Mucosa of gallbladder (tissue), 1 donor: Measurements from ENCODE around the gene PLEKHM3. TPM values are rescaled to one million over a fixed set of nuclear protein-coding genes. Genes with fewer than 3 reads are reported as not detected.
"Not testable (repeated sequence)": the region's sequence is repeated elsewhere in the genome, so short reads cannot be mapped to it uniquely, and the experiment has no call there.

Experiments
- DNase-seq: peaks from one replicate; pipeline ENCODE4 v3.0.0-alpha.2; 2020; ENCODE audit warnings: low spot score
- total RNA-seq: library from RNA; stranded (reverse); gene quantifications from one replicate; pipeline ENCODE4 v1.2.1, GENCODE V29; 2021
- donor health status: DM: no; HTN: no; CAD: no.

The PLEKHM3 gene
- total RNA-seq, 1 donor from 2014 or later: 10.4 TPM

DNA sequence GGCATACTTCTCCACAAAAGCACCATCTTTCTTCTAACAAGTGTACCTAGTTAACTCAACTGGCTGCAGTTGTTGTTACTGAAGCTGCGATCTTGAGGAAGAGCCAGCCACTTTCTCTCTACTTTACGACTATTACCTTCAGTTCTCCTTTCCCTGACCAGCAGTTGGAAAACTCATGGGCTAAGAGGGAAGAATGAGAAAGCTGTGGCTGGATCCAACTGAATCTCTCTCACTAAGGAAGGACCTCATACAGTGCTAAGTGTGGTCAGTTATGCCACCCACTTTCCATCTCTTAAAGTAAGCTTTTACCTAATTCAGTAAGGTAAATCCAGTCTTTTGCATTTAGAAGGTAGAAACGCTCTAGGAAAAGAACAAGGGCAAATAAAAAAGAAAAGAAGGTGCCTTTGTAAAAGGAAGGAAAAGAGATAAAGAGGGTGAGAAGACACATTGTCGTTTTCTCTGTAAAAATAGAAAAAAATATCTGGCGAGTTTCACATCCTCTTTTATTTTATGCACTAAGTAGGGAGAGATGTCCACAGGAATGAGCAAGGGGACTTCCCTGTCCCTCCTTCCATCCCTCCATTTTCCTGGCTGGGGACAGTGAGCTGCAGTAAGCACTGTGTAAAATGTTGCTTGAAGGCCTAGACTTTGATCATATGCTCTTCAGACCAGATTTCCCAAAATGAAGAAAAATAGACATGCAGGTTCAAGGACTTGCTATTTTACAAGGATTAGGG, 73.4 kb downstream of the PLEKHM3 start:
- DNase-seq: no peak

DNA sequence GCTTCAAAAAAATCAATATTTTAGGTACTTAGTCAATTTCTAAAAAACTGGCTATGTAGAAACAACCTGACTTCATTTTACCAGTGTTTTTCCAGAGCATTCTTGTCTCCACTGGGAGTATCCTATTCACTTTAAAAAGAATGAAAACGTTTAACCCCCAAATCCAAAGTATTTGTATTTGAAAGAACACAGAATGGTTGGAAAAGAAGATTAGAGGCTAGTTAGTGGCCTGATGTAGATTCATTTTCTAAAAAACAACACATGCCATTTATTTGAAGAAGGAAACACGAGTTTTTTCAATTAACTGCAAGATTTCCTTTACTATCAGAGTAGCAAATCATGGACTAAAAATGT, 74.6 kb downstream of the PLEKHM3 start:
- no peak for DNase-seq

DNA sequence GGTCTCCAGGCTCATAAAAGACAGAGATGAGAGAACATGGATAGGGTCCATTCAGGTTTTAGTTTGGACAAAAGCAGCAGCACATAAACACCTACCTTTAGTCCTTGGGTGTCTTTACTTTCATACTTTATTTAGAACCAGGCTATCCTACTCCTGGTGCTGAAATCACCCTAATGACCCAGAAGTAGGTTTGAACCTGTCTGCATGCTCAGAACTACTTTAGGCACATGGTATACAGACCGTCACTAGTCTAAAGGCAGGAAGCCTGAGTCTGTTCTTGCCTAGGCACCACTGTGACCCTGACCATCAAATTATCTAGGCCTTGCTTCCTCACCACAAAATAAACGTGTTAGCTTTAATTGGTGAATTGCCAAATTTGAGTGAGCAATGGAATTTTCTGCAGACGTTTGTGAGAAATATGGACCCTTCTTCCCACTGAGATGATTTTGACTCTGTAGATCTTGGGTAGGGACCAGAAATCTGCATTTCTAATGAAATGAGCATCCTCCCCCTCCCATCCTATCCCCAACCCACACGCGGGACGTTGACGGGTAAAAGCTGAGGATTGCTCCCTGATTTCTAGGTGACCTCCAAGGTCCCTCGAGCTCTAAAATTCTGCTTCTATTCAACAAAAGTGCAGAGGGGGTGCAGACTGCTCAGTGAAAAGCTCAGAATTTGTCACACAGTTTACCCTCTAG, 75.1 kb downstream of the PLEKHM3 start:
- DNase-seq: no peak

DNA sequence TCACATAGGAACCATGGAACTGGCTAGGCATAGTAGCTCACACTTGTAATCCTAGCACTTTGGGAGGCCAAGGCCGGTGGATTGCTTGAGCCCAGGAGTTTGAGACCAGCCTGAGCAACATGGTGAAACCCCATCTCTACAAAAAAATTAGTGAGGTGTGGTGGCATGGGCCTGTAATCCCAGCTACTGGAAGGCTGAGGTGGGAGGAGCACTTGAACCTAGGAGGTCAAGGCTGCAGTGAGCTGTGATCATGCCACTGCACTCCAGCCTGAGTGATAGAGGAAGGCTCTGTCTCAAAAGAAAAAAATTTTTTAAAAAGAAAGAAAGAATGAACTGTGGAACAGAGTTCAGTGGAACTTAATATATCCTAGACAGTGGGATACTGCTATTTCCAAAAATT, 76.1 kb downstream of the PLEKHM3 start:
- DNase-seq: not testable (repeated sequence)

DNA sequence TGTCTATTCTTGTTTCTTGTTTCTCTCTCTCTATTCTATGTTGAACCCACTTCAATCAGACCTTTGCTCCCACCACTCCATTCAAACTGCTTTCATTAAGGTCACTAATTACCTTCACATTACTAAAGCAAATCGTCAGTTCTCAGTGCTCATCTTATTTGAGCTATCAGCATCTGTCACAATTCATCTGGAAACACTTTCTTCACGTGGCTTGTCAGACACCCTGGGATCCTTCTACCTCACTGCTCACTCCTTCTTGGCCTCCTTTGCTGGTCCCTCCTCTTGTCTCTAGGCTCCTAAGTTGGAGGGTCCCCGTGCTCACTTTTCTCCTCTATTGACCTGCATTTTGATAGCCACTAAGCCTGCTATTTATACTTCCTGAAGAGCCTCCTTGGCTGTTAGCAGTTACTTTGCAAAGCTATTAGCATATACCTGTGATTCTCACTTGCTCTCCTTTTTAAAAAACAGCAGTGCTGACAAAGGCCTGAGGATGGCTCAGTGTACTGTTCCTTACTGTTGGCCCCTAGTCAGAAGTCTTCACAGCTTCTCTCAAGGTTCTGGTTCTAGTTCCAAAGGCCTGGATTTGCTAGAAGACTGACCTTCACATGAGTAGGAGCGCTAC, 80.2 kb downstream of the PLEKHM3 start:
- DNase-seq: no peak

DNA sequence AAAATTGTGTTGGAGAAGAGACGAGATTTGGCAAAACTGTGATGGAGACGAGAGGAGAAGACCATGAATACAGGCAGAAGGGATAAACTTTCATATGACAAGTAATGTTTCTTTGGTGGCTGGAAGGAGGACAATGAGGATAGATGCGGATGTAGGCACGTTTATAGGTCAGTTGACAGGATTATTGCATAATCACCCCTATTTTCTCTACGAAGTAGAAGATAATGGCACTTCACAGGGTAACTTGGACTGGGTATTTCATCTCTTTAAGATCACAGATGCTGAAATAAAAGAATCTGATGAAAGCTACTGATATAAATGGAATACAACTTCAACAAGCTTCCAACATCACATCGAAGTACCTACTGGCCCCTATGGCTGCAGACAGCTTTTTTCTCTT, 81.0 kb downstream of the PLEKHM3 start:
- no peak for DNase-seq

DNA sequence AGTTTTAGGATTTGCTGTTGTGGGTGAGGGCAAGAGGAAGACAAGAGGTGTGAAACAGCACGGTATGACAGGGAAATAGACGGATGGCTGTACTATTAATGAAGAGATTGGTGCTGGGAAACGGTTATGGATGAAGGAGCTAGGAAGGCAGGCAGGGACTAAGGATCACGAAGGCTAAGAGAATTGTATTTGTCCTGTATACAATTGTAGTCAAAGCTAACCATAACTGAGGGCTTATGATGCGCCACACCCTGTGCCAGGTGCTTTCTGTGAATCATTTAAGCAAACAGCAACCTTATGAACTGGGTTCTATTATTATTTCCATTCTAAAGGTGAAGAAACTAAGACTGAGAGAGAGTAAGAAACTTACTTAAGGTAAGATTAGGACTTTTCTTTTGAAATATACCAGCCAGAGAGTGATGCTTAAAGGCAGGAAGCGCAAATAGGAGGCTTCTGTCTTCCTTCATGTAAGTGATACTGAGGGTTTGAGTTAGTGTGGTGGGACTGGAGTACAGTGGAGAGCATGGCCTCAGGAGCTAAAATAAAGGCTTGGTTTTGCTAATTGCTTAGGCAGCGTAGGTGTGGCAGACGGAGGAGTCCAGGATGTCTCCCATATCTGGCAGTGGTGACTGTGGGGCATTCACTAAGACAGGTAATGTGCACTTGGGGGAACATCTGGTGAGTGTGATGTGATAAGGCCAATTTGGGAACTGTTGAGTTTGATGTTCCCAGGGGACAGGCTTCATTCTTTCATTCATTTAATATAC, 85.8 kb downstream of the PLEKHM3 start:
- DNase-seq: peak; percentile 29

DNA sequence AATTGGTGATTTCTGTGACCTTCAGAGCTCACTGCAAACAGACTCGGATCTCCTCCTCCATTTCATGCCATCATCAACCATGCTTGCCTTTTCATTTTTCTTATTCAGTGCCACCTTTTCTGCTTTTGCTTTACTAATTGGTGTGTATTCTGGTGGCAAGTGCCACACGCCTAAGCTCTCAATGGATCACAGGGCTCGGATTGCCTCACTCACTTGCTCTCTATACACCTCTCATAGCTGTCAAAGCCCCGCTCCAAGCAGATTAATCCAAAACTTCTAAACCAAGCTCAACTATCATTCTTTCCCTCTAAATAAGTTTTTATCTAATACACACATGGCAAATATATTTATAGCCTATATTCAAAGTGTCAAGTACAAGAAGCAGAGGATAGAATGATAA, 86.4 kb downstream of the PLEKHM3 start:
- DNase-seq: no peak

DNA sequence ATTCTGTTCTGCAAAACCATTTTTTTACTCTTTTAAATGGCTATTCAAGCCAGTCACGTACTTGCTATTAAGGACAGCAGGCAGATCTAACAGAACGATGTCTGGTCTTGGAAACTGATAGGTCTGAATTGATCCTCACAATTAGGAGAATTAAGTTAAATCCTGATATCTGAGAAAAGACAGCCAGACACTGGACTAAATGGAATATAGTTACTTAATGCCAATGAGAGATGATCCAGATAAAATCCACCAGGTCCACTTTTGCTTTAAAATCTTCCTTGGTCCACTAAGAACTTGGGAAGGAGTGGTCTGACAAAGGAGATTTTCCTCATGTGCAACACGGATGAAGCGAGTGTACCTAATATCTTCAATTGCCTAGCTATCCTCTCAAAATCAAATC, 86.9 kb downstream of the PLEKHM3 start:
- DNase-seq: no peak

DNA sequence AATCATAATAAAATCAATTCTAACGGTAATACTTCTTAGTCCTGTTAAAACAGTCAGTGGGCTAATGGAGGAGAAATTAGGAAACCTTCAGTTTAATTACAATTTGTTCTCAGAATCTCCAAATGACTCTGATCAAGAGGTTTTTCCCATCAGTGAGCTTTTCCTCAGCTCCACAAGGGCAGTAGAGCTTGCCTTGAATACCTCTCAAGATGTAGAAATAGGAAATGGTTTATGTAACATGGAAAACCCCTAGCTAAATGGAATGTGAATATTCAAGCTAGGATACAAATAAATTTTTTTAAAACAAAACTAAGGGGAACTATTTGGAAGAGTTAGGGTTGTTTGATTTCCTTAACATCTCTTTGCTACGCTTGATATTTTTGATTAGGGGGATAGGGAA, 87.5 kb downstream of the PLEKHM3 start:
- DNase-seq: no peak

DNA sequence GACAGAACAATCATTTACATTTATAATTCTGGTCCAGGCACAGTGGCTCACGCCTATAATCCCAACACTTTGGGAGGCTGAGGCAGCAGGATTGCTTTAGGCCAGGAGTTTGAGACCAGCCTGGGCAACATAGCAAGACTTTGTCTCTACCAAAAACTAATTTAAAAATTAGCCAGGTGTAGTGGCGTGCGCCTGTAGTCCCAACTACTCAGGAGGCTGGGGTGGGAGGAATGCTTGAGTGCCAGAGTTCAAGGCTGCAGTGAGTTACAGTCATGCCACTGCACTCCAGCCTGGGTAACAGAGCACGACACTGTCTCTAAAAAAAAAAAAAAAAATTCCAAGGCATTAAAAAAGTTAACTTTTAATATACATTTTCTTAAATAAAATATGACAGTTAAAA, 88.1 kb downstream of the PLEKHM3 start:
- no peak for DNase-seq

DNA sequence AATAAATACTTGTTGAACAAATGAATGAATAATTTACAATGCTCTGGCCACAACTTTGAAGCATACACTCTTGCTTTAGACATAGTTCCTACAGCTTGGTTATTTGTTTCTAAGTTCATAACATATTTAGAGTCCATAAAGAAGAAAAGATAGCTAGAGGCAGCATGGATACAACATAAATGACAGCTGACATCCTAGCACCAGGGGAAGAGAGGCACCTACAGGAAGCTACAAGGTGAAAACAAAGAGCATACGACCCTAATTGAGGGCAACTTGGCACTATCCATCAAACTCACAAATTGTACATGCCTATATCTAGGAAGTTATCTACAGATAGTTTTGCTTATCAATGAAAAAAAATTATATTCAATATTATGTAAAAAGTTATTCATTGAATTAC, 88.9 kb downstream of the PLEKHM3 start:
- DNase-seq: no peak

DNA sequence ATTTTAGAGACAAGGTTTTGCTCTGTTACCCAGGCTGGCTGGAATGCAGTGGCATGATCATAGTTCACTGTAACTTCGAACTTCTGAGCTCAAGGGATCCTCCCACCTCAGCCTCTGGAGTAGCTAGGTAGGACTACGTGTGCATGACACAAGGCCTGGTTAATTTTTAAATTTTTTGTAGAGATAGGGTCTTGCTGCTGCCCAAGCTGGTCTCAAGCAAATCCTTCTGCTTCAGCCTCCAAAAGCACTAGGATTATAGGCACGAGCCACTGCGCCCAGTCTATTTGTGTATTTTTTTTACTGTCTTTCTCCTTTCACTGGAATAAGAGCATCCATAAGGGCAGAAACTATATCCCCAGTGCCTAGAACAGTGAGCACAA, 89.3 kb downstream of the PLEKHM3 start:
- no peak for DNase-seq

DNA sequence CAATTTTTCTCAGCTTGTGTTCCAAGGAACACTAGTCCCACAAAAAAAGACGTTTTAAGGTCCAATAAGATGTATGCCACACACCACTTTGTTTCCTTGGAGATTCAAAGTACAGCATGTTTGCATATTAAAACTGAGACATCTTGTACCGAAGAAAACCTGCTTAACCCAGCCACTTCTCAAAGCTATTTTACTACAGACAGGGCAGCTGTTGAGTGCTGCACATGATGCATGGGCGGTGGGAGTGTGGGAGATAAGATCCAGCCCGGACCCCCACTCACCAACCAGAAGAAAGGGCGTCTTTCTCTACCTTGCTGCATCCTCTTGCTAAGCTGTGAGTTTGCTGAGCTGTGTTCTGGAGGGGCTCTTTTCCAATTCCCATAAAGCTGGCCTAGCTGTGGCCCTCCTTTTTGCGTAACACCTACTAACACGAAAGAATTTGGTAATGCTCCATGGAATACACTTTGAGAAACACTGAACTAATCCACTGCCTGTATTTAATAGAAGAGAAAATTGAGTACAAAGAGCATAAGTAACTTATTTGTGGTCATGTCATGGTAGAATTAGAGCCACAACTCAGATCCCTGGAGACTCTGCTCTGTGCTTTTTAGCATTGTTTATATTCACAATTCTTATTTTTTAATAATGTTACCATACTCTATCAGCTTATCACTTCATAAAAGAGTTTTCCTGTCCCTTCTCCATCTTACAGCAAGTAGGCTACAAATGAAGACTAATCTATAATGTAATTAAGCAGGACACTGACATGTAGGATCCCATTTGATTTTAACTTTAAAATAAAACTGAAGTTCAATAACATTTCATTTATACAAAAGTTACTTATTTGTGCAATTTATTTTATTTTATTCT, 90.0 kb downstream of the PLEKHM3 start:
- no peak for DNase-seq

DNA sequence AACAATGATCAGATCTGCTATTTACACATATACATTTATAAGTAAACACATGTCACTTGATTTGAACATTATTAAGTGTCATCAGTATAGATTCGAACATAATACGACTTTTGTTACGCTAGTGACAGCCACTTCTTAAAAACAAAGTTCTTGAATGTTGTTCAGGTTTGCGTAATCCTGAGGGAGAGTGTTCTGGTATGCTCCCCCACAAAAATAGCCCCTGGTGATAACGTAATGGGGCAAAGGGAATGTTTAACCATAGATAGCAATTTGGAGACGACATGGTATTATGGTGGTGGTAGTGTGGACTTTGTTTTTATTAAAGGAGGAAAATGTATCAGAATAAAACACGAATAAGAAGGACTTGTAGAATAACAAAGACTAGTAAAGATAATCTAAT, 90.6 kb downstream of the PLEKHM3 start:
- no peak for DNase-seq

DNA sequence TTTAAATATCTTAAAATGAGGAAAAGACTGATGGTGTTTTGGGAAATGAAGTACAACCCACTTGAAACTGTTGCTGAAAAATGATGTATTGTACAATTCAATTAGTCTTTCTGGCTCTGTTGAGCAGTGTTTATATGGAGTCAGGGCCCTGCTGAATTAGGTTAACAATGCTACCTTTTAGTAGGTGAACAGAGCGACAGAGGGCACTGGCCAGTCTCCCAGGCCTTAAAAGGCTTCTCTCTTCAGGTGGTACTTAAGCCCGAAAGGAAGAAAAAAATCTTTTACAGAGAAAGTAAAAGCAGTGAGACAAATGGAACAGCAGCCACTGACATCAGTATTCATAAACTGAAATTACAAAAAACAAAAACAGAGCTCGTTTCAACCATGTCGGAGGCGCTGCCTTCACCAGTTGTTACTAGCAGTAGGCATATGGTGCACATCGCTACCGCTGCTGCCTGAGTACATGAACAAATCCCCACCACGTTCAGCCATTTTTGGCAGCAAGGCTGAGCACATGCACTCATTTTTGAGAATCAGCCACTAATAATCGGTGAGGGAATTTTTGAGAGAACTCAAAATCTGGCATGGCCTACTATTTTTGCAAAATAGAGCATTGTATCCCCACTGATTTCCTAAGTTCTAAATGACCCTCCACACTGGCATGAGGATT, 91.8 kb downstream of the PLEKHM3 start:
- DNase-seq: no peak

DNA sequence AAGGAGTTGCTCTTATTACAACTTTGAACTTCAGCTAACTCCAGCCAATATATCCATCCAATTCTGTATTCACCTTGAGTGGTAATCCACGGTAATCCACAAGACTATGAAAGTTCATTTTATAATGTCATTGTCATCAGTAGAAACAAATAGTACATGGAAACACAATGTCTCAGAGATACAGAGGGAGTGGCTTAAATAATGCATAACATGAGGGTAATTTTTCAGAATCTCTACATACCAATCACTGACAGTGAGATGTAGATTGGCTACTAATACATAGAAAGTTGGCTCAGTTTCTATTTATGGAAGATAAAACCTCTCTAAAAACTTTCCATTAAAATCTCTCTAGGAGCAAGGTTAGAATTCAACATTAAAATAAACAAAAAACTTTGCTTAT, 93.2 kb downstream of the PLEKHM3 start:
- DNase-seq: no peak

DNA sequence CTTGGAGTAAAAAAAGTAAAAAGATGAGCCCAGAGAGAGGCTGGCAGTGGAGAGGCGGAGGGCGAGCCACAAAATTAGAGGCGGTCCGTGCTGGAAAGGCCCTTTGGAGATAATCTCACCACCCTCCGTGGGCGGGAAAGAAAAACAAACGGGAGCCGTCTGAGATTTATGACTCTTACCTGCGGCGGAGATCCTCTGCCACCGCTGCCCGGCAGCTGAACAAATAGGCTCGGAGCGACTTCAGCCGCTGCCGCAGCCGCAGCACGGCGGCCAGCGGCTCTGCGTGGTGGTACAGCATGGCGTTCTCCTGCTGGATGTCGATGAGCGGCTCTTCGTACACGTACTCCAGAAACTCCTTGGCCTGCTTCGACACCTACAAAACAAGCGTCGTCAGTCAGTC, 94.6 kb downstream of the PLEKHM3 start:
- DNase-seq: no peak

DNA sequence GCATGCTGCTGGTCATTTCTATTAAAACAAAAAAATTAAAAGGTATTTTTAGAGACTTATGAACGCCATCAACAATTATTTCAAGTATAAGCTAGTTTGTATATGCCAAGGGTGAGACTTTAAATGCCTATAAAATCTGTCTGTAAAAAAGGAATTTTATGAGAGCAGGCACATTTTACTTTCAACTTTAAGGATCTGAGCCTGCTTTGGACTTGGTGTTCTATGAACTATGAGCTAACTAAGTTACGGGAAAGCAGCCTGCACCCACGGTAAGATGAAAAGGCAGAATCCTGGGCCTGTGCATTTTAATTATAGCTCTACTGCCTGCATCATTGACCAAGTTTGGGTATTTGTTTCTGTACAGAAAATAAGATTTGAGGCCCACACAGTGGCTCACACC, 95.4 kb downstream of the PLEKHM3 start:
- DNase-seq: no peak

DNA sequence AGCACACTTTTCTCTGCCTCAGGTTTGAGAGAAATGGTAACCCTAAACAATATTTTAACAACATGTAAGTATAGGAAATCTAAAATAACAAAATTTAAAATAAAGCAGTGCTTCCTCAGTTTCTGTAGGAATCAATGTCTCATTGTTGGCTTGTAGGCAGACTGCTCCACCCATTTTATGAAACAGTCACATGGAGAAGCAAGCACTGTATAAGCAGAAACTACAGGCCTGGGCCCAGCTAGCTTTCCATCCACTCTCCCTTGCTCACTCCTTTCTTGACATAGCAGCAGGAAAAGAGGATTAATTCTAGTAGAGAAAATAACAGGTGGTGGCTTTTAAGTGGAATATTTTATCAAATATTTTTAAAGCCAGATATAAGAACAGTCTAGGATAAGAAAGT, 97.2 kb downstream of the PLEKHM3 start:
- DNase-seq: no peak

DNA sequence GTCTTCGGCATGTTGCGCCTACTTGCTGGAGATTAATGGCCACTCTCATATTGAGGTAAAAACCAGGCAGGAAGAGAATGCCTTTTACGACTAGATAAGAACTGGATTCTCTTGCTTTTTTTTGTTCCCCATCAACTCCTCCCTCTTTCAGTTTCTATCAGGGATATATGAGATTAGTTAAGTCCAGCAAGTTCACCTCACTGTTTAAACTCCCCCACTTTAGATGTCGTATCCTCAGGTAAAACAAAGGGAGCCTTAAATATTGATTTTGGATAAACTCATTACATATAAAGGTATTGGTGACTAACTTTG, 98.4 kb downstream of the PLEKHM3 start:
- DNase-seq: no peak
